Gastrocnemius medialis (tissue), 4 donors: ENCODE results near the gene UBE2G2. TPM values are rescaled to one million over a fixed set of nuclear protein-coding genes. Genes with fewer than 3 reads are reported as not detected.

Experiments
- ATAC-seq, 2 donors: fragments of 150-250 bp; one replicate each; pipeline ENCODE4 v1.9.1; 2016
- DNase-seq, 2 donors: peaks; one replicate each; pipeline ENCODE4 v3.0.0-alpha.2; 2019
- H3K27ac ChIP-seq, 4 donors: fragments of 200-600 bp; sonication (generic); 1 replicate in 1 of 4; 2 replicates in 3 of 4; pipeline ENCODE4 v1.5.1; 2016 to 2018; ENCODE audit warnings: mild to moderate bottlenecking in 2 of 4, moderate library complexity in 1 of 4
- H3K27me3 ChIP-seq, 3 donors: fragments of 200-600 bp; sonication (generic) in 2 of 3; 1 replicate in 1 of 3; 2 replicates in 2 of 3; pipeline versions ENCODE4 v1.5.1 to v1.6.0; 2016 to 2019; ENCODE audit warnings: mild to moderate bottlenecking in 1 of 3, moderate library complexity in 1 of 3
- H3K36me3 ChIP-seq, 2 donors: fragments of 200-600 bp; sonication (generic) in 1 of 2; one replicate each; pipeline ENCODE4 v1.5.1; 2017 to 2018
- H3K4me1 ChIP-seq, 2 donors: fragments of 200-600 bp; sonication (generic) in 1 of 2; one replicate each; pipeline ENCODE4 v1.5.1; 2016 to 2017; ENCODE audit warnings: mild to moderate bottlenecking in 2 of 2
- H3K4me3 ChIP-seq, 4 donors: fragments of 200-600 bp; sonication (generic) in 3 of 4; 1 replicate in 1 of 4; 2 replicates in 3 of 4; pipeline ENCODE4 v1.5.1; 2016 to 2019; ENCODE audit warnings: mild to moderate bottlenecking in 2 of 4
- H3K9me3 ChIP-seq, 3 donors: fragments of 200-600 bp; sonication (generic) in 2 of 3; 1 replicate in 1 of 3; 2 replicates in 2 of 3; pipeline ENCODE4 v1.5.1; 2016 to 2019
- POLR2A ChIP-seq, 2 donors: fragments of 450-650 bp; IDR thresholded peaks; one replicate each; pipeline ENCODE4 v1.6.1; 2017; ENCODE audit warnings: antibody characterized with exemption in 2 of 2, mild to moderate bottlenecking in 2 of 2, moderate library complexity in 2 of 2
- in situ Hi-C, 4 donors: fragments of 200-750 bp; cut with MboI; loops; one replicate each; pipeline versions ENCODE4 v1.15.0 to v1.8.0; 2017; ENCODE audit warnings: low sequenced_read_pairs in 4 of 4
- intact Hi-C: fragments of 100-400 bp; cut with DNase I; formaldehyde crosslinking; loops from one replicate; pipeline ENCODE4 v1.15.1; 2023; ENCODE audit warnings: low total_unique reads
- total RNA-seq, 4 donors: library from RNA; depleted of rRNA; stranded (reverse); fragments of >200 nt; gene quantifications; one replicate each; pipeline versions ENCODE4 v1.1.0 to v1.2.3, GENCODE V29; 2016
- TF ChIP-seq, protein P1 (sequence below), 5 experiments: fragments of 450-650 bp in 3 of 5; fragments of 200-600 bp in 2 of 5; sonication (generic) in 2 of 5; IDR thresholded peaks in 4 of 5; conservative IDR thresholded peaks in 1 of 5; 1 replicate in 4 of 5; 2 replicates in 1 of 5; pipeline ENCODE4 v1.5.1; 2016 to 2019; ENCODE audit warnings: antibody characterized with exemption in 5 of 5, mild to moderate bottlenecking in 3 of 5, moderate library complexity in 3 of 5

UBE2G2 gene
- total RNA-seq, 4 donors from 2014 or later: 64.2 to 83.8 (median 73.3) TPM

DNA sequence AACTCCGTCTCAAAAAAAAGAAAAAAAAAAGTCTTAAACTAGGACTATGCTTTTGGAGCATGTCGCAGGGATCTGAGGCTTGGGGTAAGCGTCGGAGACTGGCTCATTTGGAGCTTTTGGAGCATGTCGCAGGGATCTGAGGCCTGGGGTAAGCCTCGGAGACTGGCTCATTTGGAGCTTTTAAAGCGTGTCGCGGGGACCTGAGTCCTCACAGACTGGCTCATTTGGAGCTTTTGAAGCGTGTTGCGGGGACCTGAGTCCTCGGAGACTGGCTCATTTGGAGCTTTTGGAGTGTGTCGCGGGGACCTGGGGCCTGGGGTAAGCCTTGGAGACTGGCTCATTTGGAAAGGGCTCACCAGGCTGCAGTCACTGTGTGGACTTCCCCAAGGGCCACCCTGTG lies 76.7 kb downstream of the UBE2G2 start:
- no peak overlapping the region for H3K4me3 ChIP-seq
- H3K9me3 ChIP-seq: no peaks in the 10 kb centered on the region
- DNase-seq: no peak
- H3K27me3 ChIP-seq: peaks cover 35 to 60% (median 50%) of the 10 kb centered on the region in 3 donors
- ATAC-seq: no peak
- in situ Hi-C loops: no loop called here
- intact Hi-C loops: no loop called here
- no peaks in the 10 kb centered on the region for H3K4me1 ChIP-seq
- H3K27ac ChIP-seq: no peak overlapping the region
- TF ChIP-seq, protein P1, sequence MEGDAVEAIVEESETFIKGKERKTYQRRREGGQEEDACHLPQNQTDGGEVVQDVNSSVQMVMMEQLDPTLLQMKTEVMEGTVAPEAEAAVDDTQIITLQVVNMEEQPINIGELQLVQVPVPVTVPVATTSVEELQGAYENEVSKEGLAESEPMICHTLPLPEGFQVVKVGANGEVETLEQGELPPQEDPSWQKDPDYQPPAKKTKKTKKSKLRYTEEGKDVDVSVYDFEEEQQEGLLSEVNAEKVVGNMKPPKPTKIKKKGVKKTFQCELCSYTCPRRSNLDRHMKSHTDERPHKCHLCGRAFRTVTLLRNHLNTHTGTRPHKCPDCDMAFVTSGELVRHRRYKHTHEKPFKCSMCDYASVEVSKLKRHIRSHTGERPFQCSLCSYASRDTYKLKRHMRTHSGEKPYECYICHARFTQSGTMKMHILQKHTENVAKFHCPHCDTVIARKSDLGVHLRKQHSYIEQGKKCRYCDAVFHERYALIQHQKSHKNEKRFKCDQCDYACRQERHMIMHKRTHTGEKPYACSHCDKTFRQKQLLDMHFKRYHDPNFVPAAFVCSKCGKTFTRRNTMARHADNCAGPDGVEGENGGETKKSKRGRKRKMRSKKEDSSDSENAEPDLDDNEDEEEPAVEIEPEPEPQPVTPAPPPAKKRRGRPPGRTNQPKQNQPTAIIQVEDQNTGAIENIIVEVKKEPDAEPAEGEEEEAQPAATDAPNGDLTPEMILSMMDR (IDR thresholded peaks at IDR 0.05 in 4 of 5, conservative IDR thresholded peaks at IDR 0.05 in 1 of 5): no peak
- no peak for TF ChIP-seq POLR2A (IDR thresholded peaks at IDR 0.05)
- H3K36me3 ChIP-seq: no peaks in the 10 kb centered on the region

DNA sequence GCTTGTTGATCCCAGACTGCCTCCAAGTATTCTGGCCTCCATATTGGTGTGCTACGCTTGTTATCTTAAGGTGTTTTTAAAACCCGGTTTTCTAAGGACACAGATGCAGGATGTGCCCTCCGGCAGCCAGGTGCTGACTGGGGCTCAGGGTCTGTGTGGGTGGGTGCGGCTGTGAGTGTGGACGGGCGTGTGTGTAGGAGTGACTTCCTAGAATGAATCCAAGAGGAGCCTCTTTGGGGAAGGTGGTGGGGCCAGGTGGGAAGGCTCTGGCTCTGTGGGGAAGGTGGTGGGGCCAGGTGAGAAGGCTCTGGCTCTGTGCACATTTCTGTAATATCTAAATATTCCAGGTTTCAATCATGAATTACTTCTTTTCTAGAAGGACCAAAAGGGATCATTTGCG lies 77.4 kb downstream of the UBE2G2 start:
- no peaks in the 10 kb centered on the region for H3K36me3 ChIP-seq
- H3K4me1 ChIP-seq: no peaks in the 10 kb centered on the region
- ATAC-seq (no peak), DNase-seq (no peak)
- in situ Hi-C loops: no loop called here
- no peak for TF ChIP-seq POLR2A (IDR thresholded peaks at IDR 0.05)
- TF ChIP-seq, protein P1 (IDR thresholded peaks at IDR 0.05 in 4 of 5, conservative IDR thresholded peaks at IDR 0.05 in 1 of 5): no peak
- no peak overlapping the region for H3K27ac ChIP-seq
- no peaks in the 10 kb centered on the region for H3K9me3 ChIP-seq
- peaks cover 42 to 64% (median 53%) of the 10 kb centered on the region in 3 donors for H3K27me3 ChIP-seq
- no peak overlapping the region for H3K4me3 ChIP-seq
- intact Hi-C loops: no loop called here

DNA sequence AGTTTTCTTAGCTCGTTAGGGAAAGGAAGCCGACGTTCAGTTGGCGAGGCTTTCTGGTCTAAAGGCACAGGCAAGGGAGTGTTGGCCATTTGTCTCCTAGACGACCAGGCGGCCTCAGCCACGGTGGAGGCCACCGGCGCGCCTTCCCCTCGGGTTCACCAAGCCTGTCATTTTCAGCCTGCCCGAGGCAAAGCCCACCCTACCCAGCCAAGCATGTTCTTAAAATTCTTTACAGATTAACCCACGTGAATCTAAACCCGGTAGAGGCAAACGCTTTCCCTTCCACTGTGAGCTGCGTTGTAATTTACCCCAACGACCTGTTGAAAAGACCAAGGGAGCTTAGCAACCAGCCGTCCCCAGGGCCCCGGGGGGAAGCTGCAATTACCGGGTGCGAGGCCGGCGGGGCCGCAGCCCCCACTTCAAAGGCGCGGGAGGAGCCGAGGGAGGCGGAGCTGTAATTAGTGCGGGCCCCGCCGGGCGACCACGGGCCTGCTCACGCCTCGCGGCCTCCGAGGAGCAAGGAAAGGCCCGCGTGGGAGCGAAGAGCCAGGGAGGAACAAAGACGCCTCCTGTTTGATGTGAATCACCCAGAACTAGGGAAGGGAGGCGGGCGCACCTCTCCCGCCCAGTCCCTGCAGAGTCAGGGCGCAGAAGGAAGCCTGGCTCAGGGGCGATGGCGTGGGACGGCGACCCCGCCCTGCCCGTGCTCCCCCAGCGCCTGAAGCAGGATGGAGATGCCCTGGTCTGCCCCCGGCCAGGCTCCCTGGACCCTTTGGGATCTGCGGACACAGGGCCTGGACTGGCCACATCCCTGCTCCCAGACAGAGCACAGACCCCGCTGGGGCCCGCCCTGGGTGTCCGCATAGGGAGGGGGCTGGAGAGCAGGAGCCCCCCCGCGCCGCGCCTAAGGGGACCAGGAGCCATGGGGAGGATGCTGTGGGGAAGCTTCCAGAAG lies 78.2 kb downstream of the UBE2G2 start:
- in situ Hi-C loops: no loop called here
- H3K27ac ChIP-seq: no peak overlapping the region
- no peak for ATAC-seq
- H3K9me3 ChIP-seq: no peaks in the 10 kb centered on the region
- H3K36me3 ChIP-seq: no peaks in the 10 kb centered on the region
- no peaks in the 10 kb centered on the region for H3K4me1 ChIP-seq
- intact Hi-C loops: no loop called here
- TF ChIP-seq, protein P1 (IDR thresholded peaks at IDR 0.05 in 4 of 5, conservative IDR thresholded peaks at IDR 0.05 in 1 of 5): no peak
- TF ChIP-seq POLR2A (IDR thresholded peaks at IDR 0.05): no peak
- H3K27me3 ChIP-seq: peaks cover 48 to 70% (median 60%) of the 10 kb centered on the region in 3 donors
- H3K4me3 ChIP-seq: no peak overlapping the region
- no peak for DNase-seq

DNA sequence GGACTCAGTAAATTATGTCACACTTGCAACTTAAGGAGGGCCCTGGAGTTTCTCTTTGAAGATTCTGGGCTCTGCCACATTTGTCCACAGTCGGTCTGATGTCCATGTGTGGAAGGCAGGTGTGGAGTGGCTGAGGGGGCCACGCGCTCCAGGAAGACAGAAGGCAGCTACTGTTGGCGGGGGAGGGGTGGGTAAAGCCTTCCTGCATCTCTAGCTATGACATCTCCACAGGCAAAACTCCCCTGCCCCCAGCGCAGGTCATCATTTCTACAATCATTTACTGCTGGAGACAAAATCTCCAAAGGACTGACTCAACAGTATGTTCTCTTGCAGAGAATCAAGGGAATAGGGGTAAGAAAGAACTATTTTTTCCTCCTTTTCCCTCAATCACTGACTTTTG lies 78.9 kb downstream of the UBE2G2 start:
- ATAC-seq (no peak), DNase-seq (no peak)
- no peak overlapping the region for H3K4me3 ChIP-seq
- intact Hi-C loops: no loop called here
- H3K9me3 ChIP-seq: no peaks in the 10 kb centered on the region
- no peak overlapping the region for H3K27ac ChIP-seq
- peaks cover 50 to 68% (median 63%) of the 10 kb centered on the region in 3 donors for H3K27me3 ChIP-seq
- in situ Hi-C loops: no loop called here
- no peaks in the 10 kb centered on the region for H3K4me1 ChIP-seq
- TF ChIP-seq, protein P1 (IDR thresholded peaks at IDR 0.05 in 4 of 5, conservative IDR thresholded peaks at IDR 0.05 in 1 of 5): no peak
- TF ChIP-seq POLR2A (IDR thresholded peaks at IDR 0.05): no peak
- H3K36me3 ChIP-seq: no peaks in the 10 kb centered on the region
